NCI-H2227 (cell line): ENCODE data around the gene GNG8.

Experiments
- DNase-seq: peaks from one replicate; lab custom pipeline; 2025; ENCODE audit not compliant: unreplicated experiment; lab: John Stamatoyannopoulos, UW

The GNG8 gene

GRCh38 chr19:46620716-46621115 is 15.3 kb downstream of the GNG8 start:
- DNase-seq: no peak

DNA sequence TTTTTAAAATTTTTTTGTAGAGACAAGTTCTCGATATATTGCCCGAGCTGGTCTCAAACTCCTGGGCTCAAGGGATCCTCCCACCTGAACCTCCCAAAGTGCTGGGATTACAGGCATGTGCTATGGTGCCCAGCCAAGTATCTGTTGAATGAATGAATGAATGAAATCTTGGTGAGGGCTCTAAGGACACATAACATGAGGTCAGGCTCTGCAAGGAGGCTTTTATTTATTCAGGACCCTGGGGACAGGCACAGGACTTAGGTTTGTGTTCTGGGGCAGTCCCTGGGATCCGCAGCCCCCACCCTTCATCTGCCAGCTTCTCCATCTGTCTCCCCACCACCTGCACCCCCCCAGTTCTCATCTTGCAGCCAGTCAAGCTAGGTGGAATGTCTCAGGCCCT is 15.7 kb downstream of the GNG8 start:
- no peak for DNase-seq

DNA sequence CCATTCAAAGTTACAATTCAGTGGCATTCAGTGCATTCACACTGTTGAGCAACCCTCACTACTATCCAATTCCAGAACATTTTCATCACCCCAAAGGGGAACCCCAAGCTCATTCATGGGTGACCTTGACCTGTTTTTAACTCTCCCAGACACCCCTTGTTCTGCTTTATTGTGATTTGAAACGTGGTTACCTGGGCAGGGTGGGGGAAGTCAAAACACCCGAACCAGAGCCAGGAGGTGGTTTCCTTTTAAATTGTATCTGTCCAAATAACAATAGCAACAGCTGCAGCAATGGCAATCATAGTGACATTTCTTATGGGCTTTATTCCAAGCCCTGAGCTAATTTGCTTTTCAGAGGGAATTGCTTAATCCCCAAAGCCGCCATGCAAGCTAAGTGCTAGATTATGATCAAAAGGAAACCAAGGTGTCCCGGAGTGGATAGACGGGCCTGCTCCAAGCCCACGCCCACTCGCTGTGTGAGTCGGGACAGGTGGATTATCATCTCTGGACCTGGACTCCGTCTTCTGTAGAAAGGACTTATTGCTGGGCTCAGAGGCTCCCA is 17.3 kb downstream of the GNG8 start:
- no peak for DNase-seq

GRCh38 chr19:46617601-46618000 is 18.4 kb downstream of the GNG8 start:
- DNase-seq: no peak

DNA sequence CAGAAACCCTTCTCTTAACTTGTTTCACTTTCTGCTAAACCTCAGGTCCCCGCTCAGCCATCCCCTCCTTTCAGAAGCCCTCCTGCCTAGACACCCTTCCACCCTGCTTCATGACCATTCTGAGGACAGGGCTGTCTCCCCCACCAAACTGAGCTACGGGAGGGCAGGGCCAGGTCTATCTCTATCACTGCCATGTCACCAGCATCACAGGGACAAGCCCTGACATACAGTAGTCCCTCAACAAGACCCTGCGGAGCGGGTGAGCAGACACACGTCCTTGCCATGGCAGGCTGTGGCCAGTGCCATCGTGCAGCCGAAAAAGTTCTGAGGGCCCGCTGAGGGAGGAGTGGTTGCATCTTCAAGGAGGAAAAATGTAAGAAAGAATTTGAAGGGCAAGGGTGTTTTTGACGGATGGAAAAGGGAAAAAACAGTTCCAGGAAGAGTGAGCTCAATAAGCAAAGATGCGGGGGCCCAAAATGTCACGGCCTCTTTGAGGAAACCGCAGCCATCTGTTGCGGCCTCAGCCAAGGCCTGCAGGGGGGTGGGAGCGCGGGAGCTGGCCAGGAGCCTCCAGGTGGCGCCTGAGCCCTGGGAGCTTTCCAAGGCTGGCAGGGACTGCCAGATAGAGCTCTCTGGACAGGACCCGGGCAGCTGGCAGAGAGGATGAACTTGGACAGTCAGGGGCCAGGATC is 19.2 kb downstream of the GNG8 start:
- peak; percentile 39 for DNase-seq

DNA sequence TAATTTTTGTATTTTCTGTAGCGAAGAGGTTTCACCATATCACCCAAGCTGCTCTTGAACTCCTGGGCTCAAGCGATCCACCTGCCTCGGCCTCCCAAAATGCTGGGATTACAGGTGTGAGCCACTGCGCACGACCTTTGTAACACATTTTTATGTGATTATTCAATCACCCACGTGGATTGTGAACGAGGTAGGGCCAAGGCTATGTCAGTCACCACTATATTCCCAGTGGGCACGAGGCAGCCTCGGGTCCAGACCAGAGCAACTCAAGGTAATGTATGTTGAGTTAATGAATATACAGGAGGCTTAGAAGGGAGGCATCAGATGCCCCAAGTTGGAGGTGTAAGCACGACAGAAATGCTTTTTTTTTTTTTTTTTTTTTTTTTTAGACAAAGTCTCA is 20.0 kb downstream of the GNG8 start:
- DNase-seq: no peak

DNA sequence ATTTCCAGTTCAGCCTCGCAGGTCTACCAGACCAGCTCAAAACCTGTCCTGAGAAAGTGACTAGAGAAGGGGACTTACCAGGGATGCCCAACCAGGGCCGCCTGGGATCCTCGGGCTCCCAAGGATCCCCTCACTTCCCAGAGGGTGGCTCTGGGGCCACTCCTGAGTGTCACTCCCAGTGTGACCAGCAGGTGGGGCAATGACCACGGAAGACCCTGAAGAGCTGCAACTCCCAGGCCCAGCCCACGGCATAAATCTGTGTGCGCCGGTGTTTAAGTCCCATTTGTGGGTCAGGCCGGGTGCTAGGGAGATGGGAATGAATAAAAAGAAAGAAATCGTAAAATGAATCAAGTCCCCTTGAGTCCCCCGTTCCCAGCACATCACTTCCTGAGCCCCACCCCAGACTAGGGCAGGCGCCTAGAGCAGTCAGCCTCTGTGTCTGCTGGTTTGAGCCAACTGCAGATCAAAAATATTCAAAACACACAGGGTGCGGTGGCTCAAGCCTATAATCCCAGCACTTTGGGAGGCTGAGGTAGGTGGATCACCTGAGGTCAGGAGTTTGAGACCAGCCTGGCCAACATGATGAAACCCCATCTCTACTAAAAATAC is 21.8 kb downstream of the GNG8 start:
- peak; percentile 83 for DNase-seq

- DNase-seq: no peak
Measured at GRCh38 chr19:46613525-46613924, 22.5 kb downstream of the GNG8 start.

- DNase-seq: no peak
Measured at GRCh38 chr19:46611776-46612175, 24.2 kb downstream of the GNG8 start.

DNA sequence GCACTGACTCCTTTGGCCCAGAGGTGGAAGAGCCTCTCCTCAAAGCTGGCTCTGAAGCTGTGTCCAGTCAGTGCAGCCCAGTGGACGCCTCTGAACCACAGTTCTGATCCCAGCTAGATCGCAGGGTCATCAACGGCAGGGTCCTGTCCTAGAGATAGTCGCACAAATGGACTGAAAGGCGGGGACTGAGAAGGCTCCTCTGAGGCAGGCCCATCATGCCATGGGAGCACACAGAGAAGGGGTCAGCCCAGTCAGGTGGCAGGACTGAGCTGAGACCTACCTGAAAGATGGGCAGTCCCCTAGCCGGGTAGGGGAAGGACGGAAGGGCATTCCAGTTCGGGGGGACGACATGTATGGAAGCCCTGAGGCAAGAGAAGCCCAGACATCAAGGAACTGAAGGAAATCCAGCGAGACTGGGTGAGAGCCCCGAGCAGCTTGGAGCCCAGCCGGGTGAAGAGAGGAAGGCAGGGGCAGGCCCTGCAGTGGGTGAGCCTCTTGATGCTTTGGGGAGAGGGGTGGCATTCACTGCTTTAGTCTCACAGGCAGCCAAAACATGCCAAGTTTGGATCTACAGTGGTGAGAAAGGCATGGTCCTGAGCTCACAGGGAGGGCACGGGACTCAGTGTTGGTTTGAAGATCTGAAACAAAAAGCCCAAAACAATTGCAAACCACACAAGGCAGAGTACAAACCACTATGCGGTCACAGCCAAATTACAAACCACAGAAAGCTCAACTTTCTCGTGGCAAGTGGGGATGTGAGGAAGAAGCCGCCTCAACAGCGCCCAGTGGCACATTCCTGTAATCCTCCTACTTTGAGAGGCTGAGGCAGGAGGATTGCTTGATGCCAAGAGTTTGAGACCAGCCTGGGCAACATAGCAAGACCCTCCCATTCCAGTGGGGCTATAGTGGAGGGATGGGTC is 24.9 kb downstream of the GNG8 start:
- no peak for DNase-seq

GRCh38 chr19:46610413-46610775 is 25.6 kb downstream of the GNG8 start:
- DNase-seq: no peak

- no peak for DNase-seq
Measured at GRCh38 chr19:46609511-46610412, 26.2 kb downstream of the GNG8 start.

DNA sequence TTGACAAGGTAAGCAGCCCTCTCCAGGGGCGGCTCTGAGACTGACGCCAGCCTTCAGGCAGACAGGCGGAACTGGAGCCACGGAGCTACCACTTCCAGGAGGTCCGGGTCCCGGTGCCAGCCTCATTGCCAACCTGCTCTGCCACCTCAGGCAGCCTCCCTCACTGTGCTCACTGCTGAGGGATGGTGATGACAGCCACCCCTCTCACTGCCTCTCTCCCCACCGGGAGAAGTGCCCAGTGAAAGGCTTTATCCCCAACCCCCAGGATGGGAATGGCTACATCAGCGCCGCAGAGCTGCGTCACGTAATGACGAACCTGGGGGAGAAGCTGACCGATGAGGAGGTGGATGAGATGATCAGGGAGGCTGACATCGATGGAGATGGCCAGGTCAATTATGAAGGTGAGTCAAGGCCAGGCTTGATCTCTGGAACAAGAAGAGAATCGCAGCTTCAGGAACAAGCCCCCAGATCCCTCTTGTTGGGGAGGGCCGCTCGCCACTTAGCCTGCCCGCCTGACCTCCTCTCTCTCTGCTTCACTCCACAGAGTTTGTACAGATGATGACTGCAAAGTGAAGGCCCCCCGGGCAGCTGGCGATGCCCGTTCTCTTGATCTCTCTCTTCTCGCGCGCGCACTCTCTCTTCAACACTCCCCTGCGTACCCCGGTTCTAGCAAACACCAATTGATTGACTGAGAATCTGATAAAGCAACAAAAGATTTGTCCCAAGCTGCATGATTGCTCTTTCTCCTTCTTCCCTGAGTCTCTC is 27.2 kb downstream of the GNG8 start:
- no peak for DNase-seq

- no peak for DNase-seq
Measured at GRCh38 chr19:46608178-46608577, 27.8 kb downstream of the GNG8 start.

GRCh38 chr19:46607448-46607841 is 28.6 kb downstream of the GNG8 start:
- DNase-seq: no peak

- no peak for DNase-seq
Measured at GRCh38 chr19:46606681-46607447, 29.1 kb downstream of the GNG8 start.

DNA sequence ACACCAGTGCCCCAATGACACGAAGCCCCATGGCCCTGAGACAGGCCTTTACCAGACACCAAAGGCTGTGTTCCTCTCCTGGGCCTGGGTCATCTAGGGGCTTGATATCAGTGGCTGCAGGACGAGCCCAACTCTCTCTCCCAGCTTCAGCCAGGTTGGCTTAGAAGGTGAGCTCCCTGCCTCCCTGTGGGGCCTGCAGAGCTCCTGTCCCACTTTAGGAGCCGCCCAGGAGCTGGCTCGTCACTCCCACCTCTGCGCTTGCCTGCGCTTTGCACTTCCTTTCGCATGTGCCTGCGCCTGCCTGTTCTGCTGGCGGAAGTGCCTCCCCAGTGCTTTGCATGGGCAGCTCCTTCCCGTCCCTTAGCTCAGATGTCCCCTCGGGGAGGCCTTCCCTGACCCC is 30.0 kb downstream of the GNG8 start:
- DNase-seq: no peak

GRCh38 chr19:46605356-46605821 is 30.6 kb downstream of the GNG8 start:
- DNase-seq: no peak

DNA sequence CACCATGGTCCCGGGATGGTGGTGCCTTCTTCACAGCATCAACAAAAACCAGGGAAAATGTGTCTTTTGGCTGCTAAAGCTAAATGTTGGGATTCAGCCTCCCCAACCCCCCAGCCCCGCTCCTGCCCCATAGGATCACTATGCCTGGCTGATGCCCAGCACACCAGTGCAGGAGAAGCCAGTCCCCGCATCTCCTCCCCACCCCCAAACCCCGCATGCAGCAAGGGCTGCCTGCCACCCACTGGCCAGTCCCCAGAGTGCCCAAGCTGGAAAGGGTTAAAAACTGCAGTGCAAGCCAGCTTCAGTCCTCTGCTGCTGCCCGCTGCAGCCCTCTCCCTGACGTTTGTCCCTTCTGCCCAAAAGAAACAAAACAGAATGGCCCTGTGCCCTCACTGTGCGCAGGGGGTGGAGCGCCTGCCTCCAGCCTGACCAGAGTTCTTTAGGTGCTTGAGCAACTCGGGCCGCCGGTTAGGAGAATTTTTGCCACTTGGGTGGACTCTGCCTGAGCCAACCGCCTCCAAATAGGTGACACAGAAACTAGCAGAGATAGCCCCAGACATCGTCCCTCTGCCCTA is 31.1 kb downstream of the GNG8 start:
- DNase-seq: no peak
